Daoy (cell line): ENCODE measurements around the gene PLEKHJ1. TPM values are rescaled to one million over a fixed set of nuclear protein-coding genes. Genes with fewer than 3 reads are reported as not detected.
"Not testable (repeated sequence)": the region's sequence is repeated elsewhere in the genome, so short reads cannot be mapped to it uniquely, and the experiment has no call there.

Source experiments
- DNase-seq: peaks from one replicate; pipeline ENCODE4 v3.0.0-alpha.2; 2015; ENCODE audit warnings: low read depth
- total RNA-seq: library from RNA; depleted of rRNA; stranded (reverse); fragments of >200 nt; shearing (Covaris generic); gene quantifications from 2 replicates; pipeline ENCODE4 v1.2.3, GENCODE V29; 2014; rRNA removed

PLEKHJ1 gene, protein sequence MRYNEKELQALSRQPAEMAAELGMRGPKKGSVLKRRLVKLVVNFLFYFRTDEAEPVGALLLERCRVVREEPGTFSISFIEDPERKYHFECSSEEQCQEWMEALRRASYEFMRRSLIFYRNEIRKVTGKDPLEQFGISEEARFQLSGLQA
- 70.9 and 101 TPM in 2 replicates for total RNA-seq

DNA sequence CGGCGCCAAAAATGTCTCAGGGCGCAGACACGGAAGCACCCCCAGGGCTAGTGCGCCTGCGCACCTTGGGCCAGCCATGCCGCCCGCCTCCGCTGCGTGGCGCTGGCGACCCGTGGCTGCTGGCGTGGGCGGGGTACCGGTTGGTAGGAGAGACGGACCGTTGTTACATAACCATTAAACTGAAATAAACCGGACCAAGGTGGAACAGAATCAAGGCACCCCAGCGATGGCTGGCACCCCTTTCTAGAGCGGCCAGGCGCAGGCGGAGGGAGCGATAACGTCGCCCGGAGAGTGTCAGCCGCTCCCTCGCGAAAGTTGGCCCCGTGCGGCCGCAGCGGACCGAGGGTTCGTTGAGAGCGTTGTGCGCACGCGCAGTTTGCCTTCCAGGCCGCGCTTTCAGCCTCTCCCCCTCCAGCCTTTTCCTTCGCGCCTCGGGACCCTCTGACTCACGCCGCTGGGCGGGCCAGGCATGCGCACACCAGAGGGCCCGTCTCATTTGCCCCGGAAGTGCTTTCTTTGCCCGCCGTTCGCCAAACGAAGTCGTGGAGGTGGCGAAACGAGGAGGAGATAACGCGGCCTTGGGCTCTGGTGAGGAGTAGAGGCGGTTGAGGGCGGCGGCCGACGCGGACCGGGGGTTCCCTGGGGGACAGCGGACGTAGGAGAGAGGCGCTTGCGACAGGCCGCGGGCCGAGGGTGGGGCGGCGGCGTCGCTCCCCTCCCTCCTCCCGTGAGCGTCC lies at the start of gene PLEKHJ1, which contains the start of gene SF3A2:
PLEKHJ1 (minus strand) TSS at position 16 of the 737 bp plus-strand sequence. CDS start 81 bp downstream, outside the sequence.
SF3A2 (plus strand) TSS at position 511 of the 737 bp plus-strand sequence. CDS start 6,595 bp downstream, outside the sequence.
- DNase-seq, result peak; percentile 100

DNA sequence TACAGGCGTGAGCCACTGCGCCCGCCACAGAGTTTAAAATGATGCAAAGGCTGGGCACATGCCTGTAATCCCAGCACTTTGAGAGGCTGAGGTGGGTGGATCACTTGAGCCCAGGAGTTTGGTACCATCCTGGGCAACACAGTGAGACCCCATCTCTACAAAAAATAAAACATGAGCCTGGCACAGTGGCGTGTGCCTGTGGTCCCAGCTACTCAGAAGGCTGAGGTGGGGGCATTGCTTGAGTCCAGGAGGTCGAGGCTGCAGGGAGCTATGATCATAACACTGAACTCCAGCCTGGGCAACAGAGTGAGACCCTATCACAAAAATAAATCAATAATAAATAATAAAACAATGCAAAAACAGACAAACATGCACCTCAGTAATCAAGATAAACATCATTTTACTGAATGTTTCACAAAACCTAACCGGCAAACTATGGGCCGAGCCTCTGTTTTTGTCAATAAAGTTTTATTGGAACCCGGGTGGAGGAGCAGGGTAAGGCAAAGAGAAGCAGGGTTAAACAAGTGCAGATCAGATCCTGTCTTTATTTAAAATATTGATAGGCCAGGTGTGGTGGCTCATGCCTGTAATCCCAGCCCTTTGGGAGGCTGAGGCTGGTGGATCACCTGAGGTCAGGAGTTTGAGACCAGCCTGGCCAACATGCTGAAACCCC lies 47.8 kb upstream of the PLEKHJ1 start:
- no peak for DNase-seq

DNA sequence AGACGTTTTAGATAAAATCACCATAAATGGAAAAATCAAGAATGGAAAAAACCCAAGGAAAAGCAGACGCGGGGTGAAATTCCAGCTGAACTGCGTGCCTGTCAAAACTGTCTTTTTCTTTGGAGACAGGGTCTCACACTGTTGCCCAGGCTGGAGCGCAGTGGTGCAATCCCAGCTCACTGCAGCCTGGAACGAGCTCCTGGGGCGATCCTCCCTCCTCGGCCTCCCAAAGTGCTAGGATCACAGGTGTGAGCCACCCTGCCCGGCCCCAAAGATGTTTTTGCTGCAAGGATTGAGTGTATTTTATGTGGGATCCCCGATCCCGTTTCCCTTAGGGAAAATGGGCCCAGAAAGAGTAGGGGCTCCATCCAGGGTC lies 46.7 kb upstream of the PLEKHJ1 start:
- DNase-seq, result no peak

DNA sequence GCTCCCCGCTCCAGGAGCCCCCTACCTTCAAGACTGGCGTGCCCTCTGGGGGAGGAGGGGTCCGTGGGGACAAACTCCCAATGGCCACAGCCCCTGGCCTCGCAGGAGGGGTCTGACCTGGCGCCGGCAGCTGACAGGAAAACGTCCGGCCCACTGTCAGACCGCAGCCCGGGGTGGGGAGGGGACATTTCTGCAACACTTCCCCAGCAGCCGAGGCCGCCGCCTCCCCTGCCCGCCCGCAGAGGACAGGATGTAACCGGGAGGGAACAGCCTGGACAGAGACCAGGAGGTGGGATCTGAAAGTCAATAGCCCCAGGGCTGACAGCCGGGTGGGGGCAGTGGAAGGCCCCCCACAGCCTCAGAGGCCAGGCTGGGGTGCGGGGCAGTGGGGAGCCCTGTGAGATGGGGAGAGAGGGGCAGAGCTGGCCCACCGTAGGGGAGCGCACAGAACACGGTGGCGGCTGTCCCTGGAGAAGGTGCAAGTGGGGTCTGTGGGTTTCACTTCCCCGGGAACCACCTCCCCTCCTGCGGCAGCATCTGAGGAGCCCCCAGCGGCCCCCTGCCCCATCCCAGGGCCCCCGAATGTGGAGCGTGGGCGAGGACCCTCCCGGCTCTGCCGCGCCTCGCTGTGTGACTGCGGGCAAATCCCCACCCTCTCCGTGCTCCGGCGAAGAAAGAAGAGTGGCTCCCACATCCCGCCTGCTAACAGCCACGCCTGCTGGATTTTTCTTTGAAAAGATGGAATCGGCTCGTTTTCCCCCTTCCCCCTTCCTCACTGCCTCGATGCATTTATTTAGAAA lies 46.1 kb upstream of the PLEKHJ1 start, which contains the start of gene PEAK3:
PEAK3 (minus strand) TSS at position 114 of the 800 bp plus-strand sequence. CDS start 1,244 bp downstream, outside the sequence.
- peak; percentile 53 for DNase-seq

DNA sequence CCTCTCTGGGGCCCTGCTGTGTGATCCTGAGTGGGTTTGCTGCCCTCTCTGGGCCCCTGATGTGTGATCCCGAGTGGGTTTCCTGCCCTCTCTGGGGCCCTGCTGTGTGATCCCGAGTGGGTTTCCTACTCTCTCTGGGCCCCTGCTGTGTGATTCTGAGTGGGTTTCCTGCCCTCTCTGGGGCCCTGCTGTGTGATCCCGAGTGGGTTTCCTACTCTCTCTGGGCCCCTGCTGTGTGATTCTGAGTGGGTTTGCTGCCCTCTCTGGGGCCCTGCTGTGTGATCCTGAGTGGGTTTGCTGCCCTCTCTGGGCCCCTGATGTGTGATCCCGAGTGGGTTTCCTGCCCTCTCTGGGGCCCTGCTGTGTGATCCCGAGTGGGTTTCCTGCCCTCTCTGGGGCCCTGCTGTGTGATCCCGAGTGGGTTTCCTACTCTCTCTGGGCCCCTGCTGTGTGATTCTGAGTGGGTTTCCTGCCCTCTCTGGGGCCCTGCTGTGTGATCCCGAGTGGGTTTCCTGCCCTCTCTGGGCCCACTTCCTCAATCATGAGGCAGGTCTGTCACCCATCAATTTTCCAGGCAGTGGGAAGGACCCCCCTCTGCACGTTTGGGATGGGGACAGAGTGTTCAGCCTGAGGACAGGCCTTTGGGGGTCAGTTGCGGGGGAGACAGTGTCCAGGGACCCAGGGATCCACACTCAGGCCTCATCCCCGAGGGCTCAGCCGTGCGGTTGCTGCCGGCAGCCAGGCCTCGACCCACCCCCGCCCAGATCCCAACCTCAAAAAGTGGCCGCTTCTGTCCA lies 45.3 kb upstream of the PLEKHJ1 start:
- not testable (repeated sequence) for DNase-seq

DNA sequence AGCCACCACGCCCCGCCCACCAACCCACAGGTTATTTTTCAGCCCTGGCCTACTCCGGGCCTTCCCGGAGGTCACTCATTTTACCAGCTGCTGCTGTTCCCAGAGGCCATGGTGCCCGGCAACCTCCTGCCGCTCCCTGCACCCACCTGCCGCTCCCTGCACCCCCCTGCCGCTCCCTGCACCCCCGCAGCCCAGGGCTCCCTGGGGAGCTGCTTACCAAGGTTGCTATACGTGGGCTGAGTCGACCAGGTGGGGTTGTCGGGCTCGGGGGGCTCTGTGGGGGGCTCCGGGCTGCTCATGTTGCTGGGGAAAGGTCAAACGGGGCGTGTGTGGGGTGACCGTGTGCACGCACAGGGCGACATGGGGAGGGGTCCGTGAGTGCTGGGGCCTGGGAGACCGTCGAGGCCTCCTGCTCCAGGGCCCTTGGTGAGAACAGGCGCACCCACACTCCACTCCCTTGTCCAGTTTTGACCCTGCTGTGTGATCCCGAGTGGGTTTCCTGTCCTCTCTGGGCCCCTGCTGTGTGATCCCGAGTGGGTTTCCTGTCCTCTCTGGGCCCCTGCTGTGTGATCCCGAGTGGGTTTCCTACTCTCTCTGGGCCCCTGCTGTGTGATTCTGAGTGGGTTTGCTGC lies 44.6 kb upstream of the PLEKHJ1 start:
- DNase-seq, result no peak

DNA sequence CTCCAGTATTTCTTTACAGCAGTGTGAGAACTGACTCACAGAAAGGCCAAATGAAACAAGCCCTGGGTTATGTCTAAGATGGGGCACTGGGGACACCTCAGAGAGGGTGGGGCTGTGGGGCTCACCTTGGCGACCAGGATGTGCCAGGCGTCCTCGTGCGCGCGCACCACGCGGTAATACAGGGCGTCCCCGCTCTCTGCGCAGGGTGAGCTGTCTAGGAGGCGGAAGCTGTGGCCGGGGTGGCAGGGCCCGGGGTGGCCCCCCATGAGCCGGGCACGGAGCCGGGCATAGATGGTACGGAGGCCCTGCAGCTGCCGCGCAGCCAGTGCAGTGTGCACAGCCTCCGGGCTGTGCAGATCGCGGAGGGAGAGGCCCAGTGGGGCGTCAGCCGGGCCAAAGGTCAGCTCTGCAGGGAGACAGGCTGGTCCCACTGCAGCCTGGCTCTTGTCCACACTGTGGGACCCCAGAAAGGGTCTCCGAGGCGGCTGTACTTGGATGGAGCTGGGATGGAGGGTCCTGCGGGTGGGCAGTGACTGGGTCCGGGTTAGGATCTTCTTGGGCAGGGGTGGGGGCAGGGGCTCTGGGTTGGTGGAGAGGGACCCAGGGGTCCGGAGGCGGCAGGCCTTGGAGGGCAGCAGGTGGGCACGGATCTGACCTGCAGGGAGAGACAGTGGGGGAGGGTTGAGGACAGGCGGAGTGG lies 42.5 kb upstream of the PLEKHJ1 start:
- DNase-seq, result no peak

DNA sequence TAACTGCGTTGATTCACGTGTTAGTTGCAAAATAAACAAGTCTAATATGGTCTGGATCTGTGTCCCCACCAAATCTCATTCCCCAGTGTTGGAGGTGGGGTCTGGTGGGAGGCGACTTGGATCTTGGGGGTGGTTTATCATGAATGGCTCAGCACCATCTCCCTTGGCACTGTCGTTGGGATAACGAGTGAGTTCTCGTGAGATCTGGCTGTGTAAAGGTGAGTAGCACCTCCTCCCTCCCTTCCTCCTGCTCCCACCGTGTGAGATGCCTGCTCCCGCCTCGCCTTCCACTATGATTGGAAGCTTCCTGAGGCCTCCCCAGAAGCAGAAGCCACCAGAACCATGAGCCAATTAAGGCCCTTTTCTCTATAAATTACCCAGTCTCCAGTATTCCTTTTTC lies 41.0 kb upstream of the PLEKHJ1 start:
- no peak for DNase-seq

DNA sequence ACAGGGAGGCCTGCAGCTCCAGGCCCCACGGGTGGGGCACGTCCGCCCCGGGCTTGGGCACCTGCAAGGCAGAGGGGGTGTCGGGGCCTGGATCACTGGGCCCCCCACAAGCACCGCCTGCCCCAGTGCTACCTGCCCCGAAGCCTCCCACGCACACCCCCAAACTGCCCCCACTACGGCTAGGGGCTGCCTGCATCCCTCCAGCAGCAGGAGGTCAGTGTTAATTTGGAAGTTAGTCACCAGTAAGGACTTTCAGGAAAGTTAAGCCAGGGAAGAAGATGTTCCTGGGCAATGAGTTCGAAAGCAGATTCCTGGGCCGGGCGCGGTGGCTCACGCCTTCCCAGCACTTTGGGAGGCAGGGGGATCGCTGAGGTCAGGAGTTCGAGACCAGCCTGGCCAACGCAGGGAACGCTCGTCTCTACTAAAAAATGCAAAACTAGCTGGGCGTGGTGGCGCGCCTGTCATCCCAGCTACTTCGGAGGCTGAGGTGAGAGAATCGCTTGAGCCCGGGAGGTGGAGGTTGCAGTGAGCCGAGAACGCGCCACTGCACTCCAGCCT lies 40.4 kb upstream of the PLEKHJ1 start:
- no peak for DNase-seq

DNA sequence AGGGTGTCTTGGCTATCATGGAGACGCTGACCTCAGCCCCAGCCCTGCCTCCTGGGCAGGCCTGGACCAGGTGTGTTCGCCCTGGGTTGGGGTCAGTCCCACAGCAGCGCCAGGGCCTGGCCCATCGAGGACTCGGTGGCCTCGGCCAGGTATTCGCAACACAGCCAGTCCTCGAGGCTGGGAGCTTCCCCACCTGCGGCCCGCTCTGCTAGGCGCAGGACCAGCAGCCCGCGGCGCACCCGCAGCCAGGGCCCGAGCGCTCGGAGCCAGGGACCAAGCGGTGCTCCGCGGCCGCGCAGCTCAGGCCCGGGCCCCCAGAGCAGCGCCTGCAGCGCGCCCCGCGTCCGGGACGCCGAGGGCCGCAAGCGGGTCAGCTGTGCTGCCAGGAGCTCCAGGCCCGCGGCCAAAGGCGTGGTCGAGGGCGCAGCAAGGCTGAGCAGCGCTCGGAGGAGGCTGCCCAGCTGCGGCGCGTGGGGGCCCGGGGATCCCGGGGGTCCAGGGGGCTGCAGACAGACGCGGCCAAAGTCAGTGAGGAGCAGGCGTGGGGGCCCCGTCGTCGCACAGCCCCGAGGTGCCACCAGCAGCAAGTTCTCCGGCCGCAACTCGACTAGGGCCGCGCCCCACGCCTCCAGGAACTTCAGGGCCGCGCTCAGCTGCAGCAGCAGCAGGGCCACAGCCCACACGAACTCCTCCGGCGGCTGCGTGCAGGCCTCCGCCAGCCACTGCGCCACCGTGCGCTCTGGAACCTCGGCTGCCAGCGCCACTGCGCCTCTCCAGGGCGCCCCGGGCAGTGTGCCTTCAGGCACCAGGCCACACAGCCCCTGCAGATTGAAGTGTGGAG lies 39.7 kb upstream of the PLEKHJ1 start:
- no peak for DNase-seq

DNA sequence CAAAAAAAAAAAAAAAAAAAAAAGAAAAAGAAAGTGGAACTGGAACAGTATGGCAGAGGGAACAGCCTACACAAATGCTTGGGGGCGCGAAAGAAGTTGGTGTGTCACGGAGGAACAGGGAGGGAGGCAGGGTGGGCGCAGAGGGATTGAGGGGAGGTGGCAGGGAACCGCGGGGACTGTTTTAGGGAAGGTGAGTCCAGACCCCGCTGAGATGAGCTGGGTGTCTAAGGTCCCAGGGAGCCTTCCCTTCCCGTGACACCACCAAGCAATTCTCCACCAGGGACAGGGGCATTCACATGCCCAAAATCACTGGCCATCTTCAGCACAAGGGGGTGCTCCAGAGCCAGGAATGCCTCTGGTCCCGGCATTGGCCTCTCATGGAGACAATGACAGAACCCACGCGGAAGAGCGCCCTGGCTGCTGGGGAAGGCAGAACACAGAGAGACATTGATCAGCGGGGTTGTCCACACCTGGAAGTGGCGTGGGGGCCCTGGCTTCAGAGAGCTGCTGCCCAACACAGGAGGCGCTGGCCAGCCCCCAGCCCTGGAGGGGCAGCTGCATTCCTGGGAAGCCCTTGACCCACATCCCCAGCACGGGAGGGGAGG lies 38.9 kb upstream of the PLEKHJ1 start:
- DNase-seq, result peak; percentile 57

DNA sequence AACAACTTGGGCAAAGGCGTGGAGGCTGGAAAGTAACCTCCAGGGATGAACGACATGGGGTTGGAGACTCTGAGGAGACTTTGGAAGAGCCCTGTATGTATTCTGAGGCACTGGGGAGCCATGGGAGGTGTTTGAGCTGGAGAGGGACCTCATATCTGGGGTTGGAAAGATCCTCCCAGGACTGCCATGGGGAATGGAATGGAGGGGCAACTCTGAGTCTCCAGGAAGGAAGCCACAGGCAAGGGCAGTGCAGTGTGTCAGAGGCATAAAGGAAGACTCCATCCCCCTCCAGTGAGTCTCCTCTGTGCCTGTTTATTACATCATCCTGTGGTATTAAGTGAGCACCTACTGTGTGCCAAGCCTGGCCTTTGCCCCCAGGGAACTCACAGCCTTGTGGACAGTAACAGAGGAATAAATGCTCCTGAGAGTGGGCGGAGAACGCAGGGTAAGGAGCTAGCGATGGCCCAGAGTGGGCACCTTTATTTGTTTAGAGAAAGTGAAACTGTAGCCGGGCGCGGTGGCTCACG lies 38.1 kb upstream of the PLEKHJ1 start:
- DNase-seq, result no peak

DNA sequence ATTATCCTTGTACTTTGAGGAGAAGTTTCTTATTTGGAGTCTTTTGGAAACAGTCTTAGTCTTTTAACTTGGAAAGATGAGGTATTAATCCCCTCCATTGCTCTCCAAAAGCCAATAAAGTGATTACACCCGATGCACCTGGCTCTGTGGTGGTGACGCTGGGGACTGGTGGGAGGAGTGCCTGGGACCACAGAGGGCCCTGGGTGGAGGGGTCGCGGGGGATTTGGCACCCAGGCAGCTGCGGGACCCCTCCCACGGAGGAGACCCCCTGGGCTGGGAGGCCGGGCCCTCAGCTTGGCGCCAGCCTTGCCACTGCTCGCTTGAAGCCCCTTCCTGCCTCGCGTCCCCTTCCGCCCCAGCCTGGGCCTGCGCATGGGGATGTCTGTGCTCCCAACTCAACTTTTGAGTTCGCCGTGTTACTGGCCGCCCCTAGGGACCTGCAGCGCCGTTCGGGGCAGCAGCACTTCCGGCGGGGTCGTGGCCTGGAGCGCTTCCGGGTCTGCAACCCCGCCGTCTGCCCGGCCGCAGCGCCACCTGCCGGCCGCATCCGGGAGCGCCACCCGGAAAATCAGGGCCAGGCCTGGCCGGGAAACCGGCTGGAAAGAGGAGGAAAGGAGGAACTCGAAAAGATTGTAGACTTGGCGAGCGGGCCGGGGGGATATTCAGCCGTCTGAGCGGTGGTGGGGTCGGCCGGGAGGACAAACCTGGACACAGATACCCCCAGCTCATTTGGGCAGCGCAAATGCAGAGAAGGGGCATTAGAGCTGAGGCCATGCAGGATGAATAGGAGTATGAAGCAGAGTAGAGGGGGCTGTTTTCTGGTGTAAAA lies 37.4 kb upstream of the PLEKHJ1 start:
- peak; percentile 79 for DNase-seq

DNA sequence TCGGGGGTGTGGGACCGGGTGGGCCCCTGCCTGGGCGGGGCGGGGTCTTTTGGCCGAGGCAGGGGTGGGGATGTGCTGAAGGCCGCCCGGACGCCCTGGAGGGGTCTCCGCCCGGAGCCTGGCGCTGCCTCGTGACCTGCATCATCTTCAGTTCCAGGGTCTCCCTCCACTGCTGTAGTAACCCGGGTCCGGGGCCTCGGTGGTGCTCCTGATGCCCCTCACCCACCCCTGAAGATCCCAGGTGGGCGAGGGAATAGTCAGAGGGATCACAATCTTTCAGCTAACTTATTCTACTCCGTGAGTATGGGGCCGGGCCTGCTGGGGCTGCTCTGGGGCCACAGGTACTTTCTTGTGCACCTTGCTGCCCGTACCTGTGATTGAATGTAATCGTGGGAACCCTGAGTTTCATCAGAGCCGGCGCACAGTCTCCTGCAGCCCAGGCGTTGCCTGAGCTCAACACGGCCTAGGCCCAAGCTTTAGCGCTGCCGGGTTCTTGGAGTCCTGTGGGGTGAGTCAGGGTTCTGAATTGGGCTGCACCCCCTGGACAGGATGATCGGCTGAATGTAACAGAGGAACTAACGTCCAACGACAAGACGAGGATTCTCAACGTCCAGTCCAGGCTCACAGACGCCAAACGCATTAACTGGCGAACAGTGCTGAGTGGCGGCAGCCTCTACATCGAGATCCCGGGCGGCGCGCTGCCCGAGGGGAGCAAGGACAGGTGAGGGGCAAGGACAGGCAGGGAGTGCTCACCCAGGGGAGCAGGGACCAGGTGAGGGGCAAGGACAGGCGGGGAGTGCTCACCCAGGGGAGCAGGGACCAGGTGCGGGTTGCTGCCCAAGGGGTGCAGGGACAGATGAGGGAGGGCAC lies 35.3 kb upstream of the PLEKHJ1 start:
- peak; percentile 64 for DNase-seq

DNA sequence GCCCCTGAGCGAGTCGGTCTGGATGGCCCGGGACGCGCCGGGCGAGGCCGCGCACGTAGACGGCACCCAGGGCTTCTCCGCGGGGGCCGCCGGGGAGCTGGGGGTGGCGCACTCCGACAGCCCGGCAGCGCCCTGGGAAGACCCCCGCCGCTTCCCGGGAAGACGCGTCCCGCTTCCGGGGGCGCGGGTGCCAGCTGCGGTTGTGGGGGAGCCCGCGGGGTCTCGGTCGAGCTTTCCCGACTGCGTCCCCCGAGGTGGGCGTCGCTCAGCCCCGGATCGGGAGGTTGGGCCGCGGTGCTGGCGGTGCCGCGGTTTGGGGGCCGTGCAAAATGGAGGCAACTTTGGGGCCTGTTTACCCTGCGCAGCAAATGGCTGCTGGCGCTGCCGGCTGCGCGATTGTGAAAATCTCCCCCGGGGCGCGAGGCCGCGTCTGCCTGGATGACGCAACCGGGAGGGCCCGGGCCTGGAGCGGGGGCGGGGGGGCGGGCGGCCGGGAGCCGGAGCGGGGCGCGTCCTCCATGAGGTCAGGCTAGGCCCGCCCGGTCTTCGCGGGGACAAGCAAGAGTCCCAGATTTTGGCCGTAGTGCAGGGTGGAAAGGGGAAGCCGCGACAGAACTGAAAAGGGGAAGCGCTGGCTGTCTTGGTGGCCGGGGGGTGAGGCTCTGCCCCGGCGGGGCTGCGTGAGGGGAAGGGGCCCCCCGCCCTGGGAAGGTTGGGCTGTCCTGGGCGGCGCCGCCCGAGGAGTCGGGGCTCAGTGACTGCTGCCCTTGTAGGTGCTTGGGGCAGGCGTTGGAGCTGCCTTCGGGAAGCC lies 34.5 kb upstream of the PLEKHJ1 start:
- DNase-seq, result peak; percentile 85
